ENCODE results near the gene DHRS1.

DHRS1 gene

GRCh38 chr14:24283796-24284460 lies 15.7 kb downstream of the DHRS1 start:
- DNase-seq (ENCODE audit: low read depth in 2 of 2), result no peak

GRCh38 chr14:24282736-24283135 lies 16.8 kb downstream of the DHRS1 start:
- DNase-seq (ENCODE audit: low read depth in 2 of 2), result no peak

GRCh38 chr14:24281636-24282035 lies 17.9 kb downstream of the DHRS1 start:
- no peak for DNase-seq (ENCODE audit: low read depth in 2 of 2)

- no peak for DNase-seq (ENCODE audit: low read depth in 2 of 2)
Observed at GRCh38 chr14:24280797-24281460, 18.7 kb downstream of the DHRS1 start.

GRCh38 chr14:24279301-24280186 lies 20.0 kb downstream of the DHRS1 start:
- DNase-seq (ENCODE audit: low read depth in 2 of 2), result no peak

- DNase-seq (ENCODE audit: low read depth in 2 of 2), result no peak
Observed at GRCh38 chr14:24278424-24278823, 21.2 kb downstream of the DHRS1 start.

- no peak for DNase-seq (ENCODE audit: low read depth in 2 of 2)
Observed at GRCh38 chr14:24277606-24278321, 21.8 kb downstream of the DHRS1 start.

GRCh38 chr14:24277071-24277470 lies 22.5 kb downstream of the DHRS1 start:
- DNase-seq (ENCODE audit: low read depth in 2 of 2), result no peak

- DNase-seq (ENCODE audit: low read depth in 2 of 2), result no peak
Observed at GRCh38 chr14:24274101-24274543, 25.5 kb downstream of the DHRS1 start.

GRCh38 chr14:24273422-24273998 lies 26.1 kb downstream of the DHRS1 start:
- DNase-seq (ENCODE audit: low read depth in 2 of 2), result no peak

GRCh38 chr14:24272467-24272866 lies 27.1 kb downstream of the DHRS1 start:
- DNase-seq (ENCODE audit: low read depth in 2 of 2), result no peak

GRCh38 chr14:24271834-24272263 lies 27.7 kb downstream of the DHRS1 start:
- DNase-seq (ENCODE audit: low read depth in 2 of 2), result no peak

GRCh38 chr14:24271134-24271833 lies 28.3 kb downstream of the DHRS1 start, which contains the start of gene RABGGTA:
TSS of gene RABGGTA (minus strand) at chr14:24271597. CDS start at chr14:24271115, 482 bp downstream.
- DNase-seq (ENCODE audit: low read depth in 2 of 2), result peak; percentile 60 to 64

- DNase-seq (ENCODE audit: low read depth in 2 of 2), result no peak
Observed at GRCh38 chr14:24270537-24271133, 28.9 kb downstream of the DHRS1 start.

GRCh38 chr14:24269910-24270536 lies 29.6 kb downstream of the DHRS1 start:
- no peak for DNase-seq (ENCODE audit: low read depth in 2 of 2)

- no peak for DNase-seq (ENCODE audit: low read depth in 2 of 2)
Observed at GRCh38 chr14:24269368-24269767, 30.2 kb downstream of the DHRS1 start.

- DNase-seq (ENCODE audit: low read depth in 2 of 2), result no peak
Observed at GRCh38 chr14:24268225-24268624, 31.4 kb downstream of the DHRS1 start.

- DNase-seq (ENCODE audit: low read depth in 2 of 2), result no peak
Observed at GRCh38 chr14:24267516-24267915, 32.1 kb downstream of the DHRS1 start.

GRCh38 chr14:24266344-24267244 lies 33.0 kb downstream of the DHRS1 start:
- DNase-seq (ENCODE audit: low read depth in 2 of 2), result no peak
